Measurements from ENCODE around the gene EIF6. TPM values are rescaled to one million over a fixed set of nuclear protein-coding genes. Genes with fewer than 3 reads are reported as not detected.

EIF6 gene
- total RNA-seq, 1 donor from 2014 or later = 98.0 TPM

DNA sequence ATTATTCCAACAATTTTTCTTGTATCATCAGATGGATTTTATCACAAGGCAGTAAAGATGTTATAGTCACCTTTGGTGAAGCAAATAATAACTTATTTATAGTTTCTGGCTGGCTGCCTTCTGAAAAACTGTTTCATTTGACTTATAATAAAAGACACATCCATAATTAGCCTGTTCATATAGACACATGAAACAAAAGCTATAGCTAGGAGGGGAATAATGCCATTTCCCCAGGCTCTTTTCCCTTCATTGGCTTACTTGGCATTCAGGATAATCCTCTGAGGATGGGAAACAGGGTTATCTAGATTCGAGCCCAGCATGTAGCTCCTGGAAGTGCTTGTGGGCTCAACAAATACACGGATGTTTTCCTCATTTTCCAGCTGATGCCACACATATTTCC is 40.6 kb downstream of the EIF6 start:
- intact Hi-C loops (cut with DNase I) = no loop called here
- Histone ChIP-seq H3K27me3 (no peaks in the 10 kb centered on the region), H3K9me3 (no peaks in the 10 kb centered on the region), H3K27ac (no peak overlapping the region), H3K4me3 (no peak overlapping the region), H3K4me1 (no peaks in the 10 kb centered on the region), H3K36me3 (peaks cover 0 to 5% of the 10 kb centered on the region in 2 donors)
- no peak for DNase-seq (ENCODE audit: low spot score in 2 of 2)
- TF ChIP-seq, protein P1, sequence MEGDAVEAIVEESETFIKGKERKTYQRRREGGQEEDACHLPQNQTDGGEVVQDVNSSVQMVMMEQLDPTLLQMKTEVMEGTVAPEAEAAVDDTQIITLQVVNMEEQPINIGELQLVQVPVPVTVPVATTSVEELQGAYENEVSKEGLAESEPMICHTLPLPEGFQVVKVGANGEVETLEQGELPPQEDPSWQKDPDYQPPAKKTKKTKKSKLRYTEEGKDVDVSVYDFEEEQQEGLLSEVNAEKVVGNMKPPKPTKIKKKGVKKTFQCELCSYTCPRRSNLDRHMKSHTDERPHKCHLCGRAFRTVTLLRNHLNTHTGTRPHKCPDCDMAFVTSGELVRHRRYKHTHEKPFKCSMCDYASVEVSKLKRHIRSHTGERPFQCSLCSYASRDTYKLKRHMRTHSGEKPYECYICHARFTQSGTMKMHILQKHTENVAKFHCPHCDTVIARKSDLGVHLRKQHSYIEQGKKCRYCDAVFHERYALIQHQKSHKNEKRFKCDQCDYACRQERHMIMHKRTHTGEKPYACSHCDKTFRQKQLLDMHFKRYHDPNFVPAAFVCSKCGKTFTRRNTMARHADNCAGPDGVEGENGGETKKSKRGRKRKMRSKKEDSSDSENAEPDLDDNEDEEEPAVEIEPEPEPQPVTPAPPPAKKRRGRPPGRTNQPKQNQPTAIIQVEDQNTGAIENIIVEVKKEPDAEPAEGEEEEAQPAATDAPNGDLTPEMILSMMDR (IDR thresholded peaks at IDR 0.05) = no peak

DNA sequence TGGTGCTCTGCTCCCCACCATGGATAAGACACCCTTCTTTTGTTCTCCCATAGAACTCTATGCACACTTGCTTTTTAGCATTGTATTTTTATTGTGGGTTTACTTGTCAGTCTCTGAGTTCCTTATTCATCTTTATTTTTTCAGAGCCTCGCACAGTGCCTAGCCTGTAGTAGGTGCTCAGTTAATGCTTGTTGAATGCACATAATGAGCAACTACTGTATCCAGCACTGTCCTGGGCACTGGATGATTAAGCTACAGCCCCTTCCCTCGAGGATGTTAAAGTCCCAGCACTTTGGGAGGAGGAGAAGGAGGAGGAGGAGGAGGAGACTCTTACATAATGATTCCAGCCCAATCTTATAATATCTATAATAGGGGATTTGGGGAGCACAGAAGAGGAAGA is 41.3 kb downstream of the EIF6 start:
- intact Hi-C loops (cut with DNase I) = no loop called here

DNA sequence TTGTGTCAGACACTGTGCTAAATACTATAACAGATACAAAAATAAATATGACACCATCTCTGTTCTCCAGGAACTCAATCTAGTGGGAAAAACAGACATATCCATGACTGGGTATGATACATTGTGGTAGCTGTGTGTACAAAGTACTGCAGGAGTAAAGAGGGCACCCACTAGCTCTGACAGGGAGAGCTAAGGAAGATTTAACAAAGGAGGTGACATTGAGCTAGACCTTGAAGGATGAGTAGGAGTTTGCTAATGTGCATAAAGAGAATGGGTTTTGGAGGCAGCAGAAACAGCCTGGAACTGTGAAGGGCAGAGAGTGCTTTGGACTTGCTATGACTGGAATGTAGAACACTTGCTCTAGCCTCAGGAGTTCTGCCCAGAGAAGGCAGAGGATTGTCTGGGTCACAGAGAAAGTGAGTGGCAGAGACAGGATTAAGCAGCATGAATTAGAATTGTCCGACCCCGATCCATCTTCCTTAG is 43.7 kb downstream of the EIF6 start:
- Histone ChIP-seq H3K9me3 (no peaks in the 10 kb centered on the region), H3K27ac (no peak overlapping the region), H3K4me1 (no peaks in the 10 kb centered on the region), H3K4me3 (no peak overlapping the region), H3K36me3 (peaks cover 4 to 9% of the 10 kb centered on the region in 2 donors), H3K27me3 (no peaks in the 10 kb centered on the region)
- TF ChIP-seq, protein P1 (IDR thresholded peaks at IDR 0.05) = no peak
- no peak for DNase-seq (ENCODE audit: low spot score in 2 of 2)
- intact Hi-C loops (cut with DNase I) = no loop called here

More for the DNA sequence above, 41.3 kb downstream of the EIF6 start:
- Histone ChIP-seq H3K4me1 (no peaks in the 10 kb centered on the region), H3K27ac (no peak overlapping the region), H3K36me3 (peaks cover 0 to 5% of the 10 kb centered on the region in 2 donors), H3K4me3 (no peak overlapping the region), H3K27me3 (no peaks in the 10 kb centered on the region), H3K9me3 (no peaks in the 10 kb centered on the region)
- DNase-seq (ENCODE audit: low spot score in 2 of 2) = no peak
- TF ChIP-seq, protein P1 (IDR thresholded peaks at IDR 0.05) = no peak

DNA sequence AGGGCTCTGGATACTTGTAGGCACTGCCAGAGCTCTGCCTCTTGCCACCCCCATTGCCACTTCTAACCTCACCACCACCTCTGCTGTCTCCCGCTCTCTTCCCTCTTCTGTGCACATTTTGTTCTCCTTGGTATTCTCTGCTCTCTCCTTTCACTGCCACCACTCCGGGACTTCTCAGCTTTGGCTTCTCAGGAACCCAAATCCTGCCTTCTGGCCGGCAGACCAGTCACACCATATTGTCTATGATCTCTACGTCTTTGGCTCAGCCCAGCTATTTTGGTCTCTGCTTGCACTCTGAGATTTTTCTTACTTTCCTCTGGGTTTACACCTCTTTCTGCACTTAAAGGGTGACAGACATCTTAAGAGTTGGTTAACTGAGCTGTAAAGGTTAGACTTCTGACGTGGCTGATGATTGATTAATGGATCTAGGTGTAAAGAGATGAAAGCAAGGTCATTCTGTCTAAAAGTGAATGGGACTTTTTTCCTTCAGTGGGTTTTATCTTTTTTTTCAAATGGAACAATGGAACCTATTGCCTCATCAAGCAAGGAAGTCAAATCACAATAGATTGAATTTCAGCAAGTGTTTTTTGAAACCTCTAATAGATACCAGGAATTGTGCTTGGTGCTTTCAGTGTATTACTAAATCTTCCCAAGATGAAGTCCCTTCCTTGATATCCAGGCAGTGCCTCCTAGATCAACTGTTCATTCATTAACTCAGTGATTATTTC is 44.3 kb downstream of the EIF6 start:
- Histone ChIP-seq H3K4me3 (no peak overlapping the region), H3K9me3 (no peaks in the 10 kb centered on the region), H3K36me3 (peaks cover 7 to 11% of the 10 kb centered on the region in 2 donors), H3K4me1 (no peaks in the 10 kb centered on the region), H3K27ac (no peak overlapping the region), H3K27me3 (no peaks in the 10 kb centered on the region)
- no peak for DNase-seq (ENCODE audit: low spot score in 2 of 2)
- TF ChIP-seq, protein P1 (IDR thresholded peaks at IDR 0.05) = no peak
- intact Hi-C loops (cut with DNase I) = no loop called here

DNA sequence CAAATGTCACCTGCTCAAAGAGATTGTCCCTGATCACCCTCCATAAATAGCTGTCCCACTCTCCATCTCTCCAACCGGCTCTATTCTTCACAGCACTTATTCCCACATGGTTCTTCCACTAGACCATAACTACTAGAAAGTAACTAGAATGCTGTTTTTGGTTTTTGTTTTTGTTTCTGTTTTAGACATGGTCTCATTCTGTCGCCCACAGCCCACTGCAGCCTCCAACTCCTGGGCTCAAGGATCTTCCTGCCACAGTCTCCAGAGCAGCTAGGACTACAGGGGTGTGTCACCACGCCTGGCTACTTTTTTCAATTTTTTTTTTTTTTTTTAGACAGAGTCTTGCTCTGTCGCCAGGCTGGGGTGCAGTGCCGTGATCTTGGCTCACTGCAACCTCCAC is 45.8 kb downstream of the EIF6 start:
- Histone ChIP-seq H3K9me3 (no peaks in the 10 kb centered on the region), H3K27ac (no peak overlapping the region), H3K4me1 (no peaks in the 10 kb centered on the region), H3K27me3 (no peaks in the 10 kb centered on the region), H3K4me3 (no peak overlapping the region), H3K36me3 (peaks cover 7 to 17% of the 10 kb centered on the region in 2 donors)
- DNase-seq (ENCODE audit: low spot score in 2 of 2) = no peak
- intact Hi-C loops (cut with DNase I) = no loop called here
- TF ChIP-seq, protein P1 (IDR thresholded peaks at IDR 0.05) = no peak
